GM19023 (cell line): ENCODE measurements around the gene SULT4A1.

ENCODE experiments used
- ATAC-seq: cut with Tn5 transposase; IDR thresholded peaks from one replicate; pipeline ENCODE4 v1.9.1; 2021; ENCODE audit warnings: mild to moderate bottlenecking, moderate library complexity; ENCODE audit not compliant: unreplicated experiment

SULT4A1 gene

GRCh38 chr22:43862882-43863202 is 529 bp upstream of the SULT4A1 start:
- no peak for ATAC-seq

GRCh38 chr22:43861529-43861928 is 784 bp downstream of the SULT4A1 start:
- ATAC-seq: no peak

GRCh38 chr22:43860831-43861230 is 1.5 kb downstream of the SULT4A1 start:
- no peak for ATAC-seq

- no peak for ATAC-seq
These were observed 2.2 kb downstream of the SULT4A1 start for GRCh38 chr22:43860126-43860525.

- ATAC-seq: no peak
These were observed 2.7 kb downstream of the SULT4A1 start for GRCh38 chr22:43859621-43860020.

- no peak for ATAC-seq
These were observed 3.1 kb downstream of the SULT4A1 start for GRCh38 chr22:43859176-43859575.

GRCh38 chr22:43858156-43858895 is 4.0 kb downstream of the SULT4A1 start:
- ATAC-seq: no peak

GRCh38 chr22:43857367-43857766 is 4.9 kb downstream of the SULT4A1 start:
- no peak for ATAC-seq

- no peak for ATAC-seq
These were observed 6.9 kb downstream of the SULT4A1 start for GRCh38 chr22:43855431-43855830.

- no peak for ATAC-seq
These were observed 7.5 kb downstream of the SULT4A1 start for GRCh38 chr22:43854786-43855271.

GRCh38 chr22:43854121-43854785 is 8.1 kb downstream of the SULT4A1 start:
- no peak for ATAC-seq

- no peak for ATAC-seq
These were observed 8.9 kb downstream of the SULT4A1 start for GRCh38 chr22:43853328-43853931.

- ATAC-seq: no peak
These were observed 9.6 kb downstream of the SULT4A1 start for GRCh38 chr22:43852573-43853327.

GRCh38 chr22:43851979-43852307 is 10.4 kb downstream of the SULT4A1 start:
- ATAC-seq: no peak

GRCh38 chr22:43851058-43851978 is 11.0 kb downstream of the SULT4A1 start:
- ATAC-seq: no peak

- ATAC-seq: no peak
These were observed 11.8 kb downstream of the SULT4A1 start for GRCh38 chr22:43850529-43850928.

- ATAC-seq: no peak
These were observed 12.6 kb downstream of the SULT4A1 start for GRCh38 chr22:43849731-43850130.

- no peak for ATAC-seq
These were observed 13.7 kb downstream of the SULT4A1 start for GRCh38 chr22:43848366-43849171.

GRCh38 chr22:43847376-43848289 is 14.7 kb downstream of the SULT4A1 start:
- ATAC-seq: no peak
